HepG2 (cell line): Measurements from ENCODE around the gene ORMDL2. TPM values are rescaled to one million over a fixed set of nuclear protein-coding genes. Genes with fewer than 3 reads are reported as not detected.
A peak's percentile ranks its signal among the peaks of the same experiment; 100 is the strongest.

Experiments used
- ARID2 ChIP-seq: sonication (generic); formaldehyde crosslinking; IDR thresholded peaks from 2 replicates; pipeline ENCODE4 v1.8.1; 2022; ENCODE audit warnings: mild to moderate bottlenecking, missing genetic modification reagents, borderline replicate concordance
- ARNT ChIP-seq: fragments of 450-650 bp; IDR thresholded peaks from 2 replicates; pipeline ENCODE4 v1.6.1; 2017
- HNRNPK ChIP-seq: fragments of 200-400 bp; formaldehyde crosslinking; IDR thresholded peaks from 2 replicates; pipeline ENCODE4 v1.6.1; 2018; ENCODE audit warnings: low read length, low read depth, moderate library complexity, mild to moderate bottlenecking; ENCODE audit not compliant: poor library complexity, severe bottlenecking
- KLF6 ChIP-seq: IDR thresholded peaks from 2 replicates; pipeline ENCODE4 v1.8.0; 2016; ENCODE audit warnings: missing biosample characterization, missing genetic modification reagents
- KLF9 ChIP-seq: IDR thresholded peaks from 2 replicates; pipeline ENCODE4 v1.6.1; 2016; ENCODE audit warnings: low read depth
- MED1 ChIP-seq: sonication (generic); formaldehyde crosslinking; IDR thresholded peaks from 2 replicates; pipeline ENCODE4 v1.4.0; 2020; ENCODE audit warnings: missing genetic modification reagents
- PCBP1 ChIP-seq: fragments of 200-400 bp; formaldehyde crosslinking; IDR thresholded peaks from 2 replicates; pipeline ENCODE4 v1.6.1; 2017; ENCODE audit warnings: mild to moderate bottlenecking, low read depth, low read length, borderline replicate concordance
- RBM39 ChIP-seq: fragments of 200-400 bp; formaldehyde crosslinking; IDR thresholded peaks from one replicate; pipeline ENCODE4 v1.6.1; 2018; ENCODE audit warnings: antibody characterized with exemption, mild to moderate bottlenecking, low read depth, low read length; ENCODE audit not compliant: poor library complexity, severe bottlenecking
- ZFP90 ChIP-seq: sonication (generic); formaldehyde crosslinking; IDR thresholded peaks from 2 replicates; pipeline ENCODE4 v1.8.0; 2022; ENCODE audit warnings: missing genetic modification reagents, mild to moderate bottlenecking, inconsistent platforms, borderline replicate concordance
- ZNF180 ChIP-seq: sonication (generic); formaldehyde crosslinking; IDR thresholded peaks from 2 replicates; pipeline ENCODE4 v1.4.0; 2020; ENCODE audit warnings: low read depth, missing genetic modification reagents, borderline replicate concordance
- ZNF496 ChIP-seq: sonication (generic); formaldehyde crosslinking; IDR thresholded peaks from 2 replicates; pipeline ENCODE4 v1.8.1; 2023; ENCODE audit warnings: mild to moderate bottlenecking, moderate library complexity, missing genetic modification reagents; ENCODE audit not compliant: insufficient replicate concordance
- ZNF552 ChIP-seq: sonication (generic); formaldehyde crosslinking; IDR thresholded peaks from 2 replicates; pipeline ENCODE4 v1.9.0; 2022; ENCODE audit warnings: missing genetic modification reagents, mild to moderate bottlenecking, borderline replicate concordance
- polyA plus RNA-seq, 8 experiments: library from polyadenylated mRNA; depleted of rRNA in 3 of 8; stranded (reverse) in 7 of 8; unstranded in 1 of 8; fragments of >200 nt; fragmentation: Illumina TruSeq in 4 of 8; extraction: Trizol in 4 of 8; gene quantifications; 2 replicates each; pipeline versions ENCODE4 v1.2.1 to v1.2.3, GENCODE V29; 2011 to 2016; ENCODE audit warnings: low read depth in 4 of 8, missing spikeins in 1 of 8, mixed read lengths in 1 of 8; ENCODE audit not compliant: insufficient read depth in 1 of 8
- total RNA-seq, 5 experiments: library from RNA; depleted of rRNA; stranded (reverse); fragments of >200 nt; fragmentation: Illumina TruSeq; extraction: Trizol; gene quantifications; 2 replicates each; pipeline ENCODE4 v1.2.3, GENCODE V29; 2016; ENCODE audit warnings: low read depth in 1 of 5
- TF ChIP-seq, protein P1 (sequence below): sonication (generic); formaldehyde crosslinking; IDR thresholded peaks from 2 replicates; pipeline ENCODE4 v1.4.0; 2020; ENCODE audit warnings: mild to moderate bottlenecking, missing genetic modification reagents
- TF ChIP-seq, protein P2 (sequence below): sonication (generic); formaldehyde crosslinking; IDR thresholded peaks from 2 replicates; pipeline ENCODE4 v1.4.0; 2020; ENCODE audit warnings: missing genetic modification reagents
- TF ChIP-seq, protein P3 (sequence below): sonication (generic); formaldehyde crosslinking; IDR thresholded peaks from 2 replicates; pipeline ENCODE4 v1.5.1; 2020; ENCODE audit warnings: mild to moderate bottlenecking, missing genetic modification reagents
- TF ChIP-seq, protein P4 (sequence below): sonication (generic); formaldehyde crosslinking; IDR thresholded peaks from 2 replicates; pipeline ENCODE4 v1.4.0; 2020; ENCODE audit warnings: mild to moderate bottlenecking, missing genetic modification reagents

The ORMDL2 gene
- total and polyA plus RNA-seq, 2 of the 13 experiments (the other 11 are each of a cell fraction or from before 2014, with no cell fraction given), result 24.0 to 28.6 TPM

DNA sequence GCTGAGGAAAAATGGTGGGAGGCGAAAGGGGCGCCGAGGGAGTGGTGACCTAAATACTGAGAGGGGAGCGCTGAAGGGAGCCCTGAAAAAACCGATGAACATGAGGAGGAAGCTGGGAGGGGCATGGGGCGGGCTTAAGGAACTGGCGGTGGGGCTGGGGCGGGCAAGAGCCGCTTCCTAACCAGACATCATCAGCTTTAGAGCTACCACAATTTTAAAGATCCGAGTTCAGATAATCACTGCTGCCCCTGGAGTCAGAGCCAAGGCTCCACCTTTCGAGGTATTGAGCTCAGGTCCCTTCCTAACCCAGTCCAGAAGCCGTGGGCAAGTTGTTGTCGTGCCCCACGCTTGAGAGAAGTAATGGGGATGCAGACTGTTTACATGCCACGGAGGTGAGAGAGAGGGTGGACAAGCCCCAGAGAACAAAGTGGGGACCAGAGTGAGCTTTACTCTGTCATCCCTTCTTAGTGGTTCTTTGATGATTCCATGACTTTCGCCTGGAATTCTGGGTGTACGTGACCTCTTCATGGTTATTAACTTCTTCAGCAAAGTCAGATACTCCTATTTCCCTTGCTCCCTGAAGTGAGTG is 393 bp downstream of the ORMDL2 start (continued):
- TF ChIP-seq, protein P1, sequence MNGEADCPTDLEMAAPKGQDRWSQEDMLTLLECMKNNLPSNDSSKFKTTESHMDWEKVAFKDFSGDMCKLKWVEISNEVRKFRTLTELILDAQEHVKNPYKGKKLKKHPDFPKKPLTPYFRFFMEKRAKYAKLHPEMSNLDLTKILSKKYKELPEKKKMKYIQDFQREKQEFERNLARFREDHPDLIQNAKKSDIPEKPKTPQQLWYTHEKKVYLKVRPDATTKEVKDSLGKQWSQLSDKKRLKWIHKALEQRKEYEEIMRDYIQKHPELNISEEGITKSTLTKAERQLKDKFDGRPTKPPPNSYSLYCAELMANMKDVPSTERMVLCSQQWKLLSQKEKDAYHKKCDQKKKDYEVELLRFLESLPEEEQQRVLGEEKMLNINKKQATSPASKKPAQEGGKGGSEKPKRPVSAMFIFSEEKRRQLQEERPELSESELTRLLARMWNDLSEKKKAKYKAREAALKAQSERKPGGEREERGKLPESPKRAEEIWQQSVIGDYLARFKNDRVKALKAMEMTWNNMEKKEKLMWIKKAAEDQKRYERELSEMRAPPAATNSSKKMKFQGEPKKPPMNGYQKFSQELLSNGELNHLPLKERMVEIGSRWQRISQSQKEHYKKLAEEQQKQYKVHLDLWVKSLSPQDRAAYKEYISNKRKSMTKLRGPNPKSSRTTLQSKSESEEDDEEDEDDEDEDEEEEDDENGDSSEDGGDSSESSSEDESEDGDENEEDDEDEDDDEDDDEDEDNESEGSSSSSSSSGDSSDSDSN (CRISPR knock-in tag), result no peak
- no peak for TF ChIP-seq ARNT
- no peak for TF ChIP-seq KLF6
- TF ChIP-seq ZNF496 (CRISPR knock-in tag), result no peak
- TF ChIP-seq RBM39, result no peak
- TF ChIP-seq HNRNPK, result no peak
- no peak for TF ChIP-seq MED1 (CRISPR knock-in tag)
- no peak for TF ChIP-seq ZNF180
- TF ChIP-seq, protein P2, sequence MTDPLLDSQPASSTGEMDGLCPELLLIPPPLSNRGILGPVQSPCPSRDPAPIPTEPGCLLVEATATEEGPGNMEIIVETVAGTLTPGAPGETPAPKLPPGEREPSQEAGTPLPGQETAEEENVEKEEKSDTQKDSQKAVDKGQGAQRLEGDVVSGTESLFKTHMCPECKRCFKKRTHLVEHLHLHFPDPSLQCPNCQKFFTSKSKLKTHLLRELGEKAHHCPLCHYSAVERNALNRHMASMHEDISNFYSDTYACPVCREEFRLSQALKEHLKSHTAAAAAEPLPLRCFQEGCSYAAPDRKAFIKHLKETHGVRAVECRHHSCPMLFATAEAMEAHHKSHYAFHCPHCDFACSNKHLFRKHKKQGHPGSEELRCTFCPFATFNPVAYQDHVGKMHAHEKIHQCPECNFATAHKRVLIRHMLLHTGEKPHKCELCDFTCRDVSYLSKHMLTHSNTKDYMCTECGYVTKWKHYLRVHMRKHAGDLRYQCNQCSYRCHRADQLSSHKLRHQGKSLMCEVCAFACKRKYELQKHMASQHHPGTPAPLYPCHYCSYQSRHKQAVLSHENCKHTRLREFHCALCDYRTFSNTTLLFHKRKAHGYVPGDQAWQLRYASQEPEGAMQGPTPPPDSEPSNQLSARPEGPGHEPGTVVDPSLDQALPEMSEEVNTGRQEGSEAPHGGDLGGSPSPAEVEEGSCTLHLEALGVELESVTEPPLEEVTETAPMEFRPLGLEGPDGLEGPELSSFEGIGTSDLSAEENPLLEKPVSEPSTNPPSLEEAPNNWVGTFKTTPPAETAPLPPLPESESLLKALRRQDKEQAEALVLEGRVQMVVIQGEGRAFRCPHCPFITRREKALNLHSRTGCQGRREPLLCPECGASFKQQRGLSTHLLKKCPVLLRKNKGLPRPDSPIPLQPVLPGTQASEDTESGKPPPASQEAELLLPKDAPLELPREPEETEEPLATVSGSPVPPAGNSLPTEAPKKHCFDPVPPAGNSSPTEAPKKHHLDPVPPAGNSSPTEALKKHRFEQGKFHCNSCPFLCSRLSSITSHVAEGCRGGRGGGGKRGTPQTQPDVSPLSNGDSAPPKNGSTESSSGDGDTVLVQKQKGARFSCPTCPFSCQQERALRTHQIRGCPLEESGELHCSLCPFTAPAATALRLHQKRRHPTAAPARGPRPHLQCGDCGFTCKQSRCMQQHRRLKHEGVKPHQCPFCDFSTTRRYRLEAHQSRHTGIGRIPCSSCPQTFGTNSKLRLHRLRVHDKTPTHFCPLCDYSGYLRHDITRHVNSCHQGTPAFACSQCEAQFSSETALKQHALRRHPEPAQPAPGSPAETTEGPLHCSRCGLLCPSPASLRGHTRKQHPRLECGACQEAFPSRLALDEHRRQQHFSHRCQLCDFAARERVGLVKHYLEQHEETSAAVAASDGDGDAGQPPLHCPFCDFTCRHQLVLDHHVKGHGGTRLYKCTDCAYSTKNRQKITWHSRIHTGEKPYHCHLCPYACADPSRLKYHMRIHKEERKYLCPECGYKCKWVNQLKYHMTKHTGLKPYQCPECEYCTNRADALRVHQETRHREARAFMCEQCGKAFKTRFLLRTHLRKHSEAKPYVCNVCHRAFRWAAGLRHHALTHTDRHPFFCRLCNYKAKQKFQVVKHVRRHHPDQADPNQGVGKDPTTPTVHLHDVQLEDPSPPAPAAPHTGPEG, result no peak
- no peak for TF ChIP-seq KLF9 (CRISPR knock-in tag)
- TF ChIP-seq, protein P3, sequence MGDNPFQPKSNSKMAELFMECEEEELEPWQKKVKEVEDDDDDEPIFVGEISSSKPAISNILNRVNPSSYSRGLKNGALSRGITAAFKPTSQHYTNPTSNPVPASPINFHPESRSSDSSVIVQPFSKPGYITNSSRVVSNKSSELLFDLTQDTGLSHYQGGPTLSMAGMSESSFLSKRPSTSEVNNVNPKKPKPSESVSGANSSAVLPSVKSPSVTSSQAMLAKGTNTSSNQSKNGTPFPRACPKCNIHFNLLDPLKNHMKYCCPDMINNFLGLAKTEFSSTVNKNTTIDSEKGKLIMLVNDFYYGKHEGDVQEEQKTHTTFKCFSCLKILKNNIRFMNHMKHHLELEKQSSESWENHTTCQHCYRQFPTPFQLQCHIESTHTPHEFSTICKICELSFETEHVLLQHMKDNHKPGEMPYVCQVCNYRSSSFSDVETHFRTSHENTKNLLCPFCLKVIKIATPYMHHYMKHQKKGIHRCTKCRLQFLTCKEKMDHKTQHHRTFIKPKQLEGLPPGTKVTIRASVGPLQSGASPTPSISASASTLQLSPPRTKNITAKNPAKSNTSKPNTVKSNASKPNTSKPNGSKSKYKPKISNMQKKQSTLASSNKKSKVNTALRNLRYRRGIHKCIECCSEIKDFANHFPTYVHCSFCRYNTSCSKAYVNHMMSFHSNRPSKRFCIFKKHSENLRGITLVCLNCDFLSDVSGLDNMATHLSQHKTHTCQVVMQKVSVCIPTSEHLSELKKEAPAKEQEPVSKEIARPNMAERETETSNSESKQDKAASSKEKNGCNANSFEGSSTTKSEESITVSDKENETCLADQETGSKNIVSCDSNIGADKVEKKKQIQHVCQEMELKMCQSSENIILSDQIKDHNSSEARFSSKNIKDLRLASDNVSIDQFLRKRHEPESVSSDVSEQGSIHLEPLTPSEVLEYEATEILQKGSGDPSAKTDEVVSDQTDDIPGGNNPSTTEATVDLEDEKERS, result no peak
- TF ChIP-seq PCBP1, result 0 out of 2 replicates have a peak, but pooled peaks have one; percentile 4
- TF ChIP-seq ZNF552 (CRISPR knock-in tag), result no peak
- TF ChIP-seq, protein P4, sequence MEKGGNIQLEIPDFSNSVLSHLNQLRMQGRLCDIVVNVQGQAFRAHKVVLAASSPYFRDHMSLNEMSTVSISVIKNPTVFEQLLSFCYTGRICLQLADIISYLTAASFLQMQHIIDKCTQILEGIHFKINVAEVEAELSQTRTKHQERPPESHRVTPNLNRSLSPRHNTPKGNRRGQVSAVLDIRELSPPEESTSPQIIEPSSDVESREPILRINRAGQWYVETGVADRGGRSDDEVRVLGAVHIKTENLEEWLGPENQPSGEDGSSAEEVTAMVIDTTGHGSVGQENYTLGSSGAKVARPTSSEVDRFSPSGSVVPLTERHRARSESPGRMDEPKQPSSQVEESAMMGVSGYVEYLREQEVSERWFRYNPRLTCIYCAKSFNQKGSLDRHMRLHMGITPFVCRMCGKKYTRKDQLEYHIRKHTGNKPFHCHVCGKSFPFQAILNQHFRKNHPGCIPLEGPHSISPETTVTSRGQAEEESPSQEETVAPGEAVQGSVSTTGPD (CRISPR knock-in tag), result no peak
- 0 out of 2 replicates have a peak, but pooled peaks have one; percentile 4 for TF ChIP-seq ZFP90 (CRISPR knock-in tag)
- 0 out of 2 replicates have a peak, but pooled peaks have one; percentile 6 for TF ChIP-seq ARID2 (CRISPR knock-in tag)
